HEK293 (cell line): ENCODE results near the gene TMC2.

Experiments
- CTCF ChIA-PET: fragments of 350-600 bp; formaldehyde crosslinking; extraction: SDS; loops from one replicate; lab custom pipeline; 2021; ENCODE audit warnings: antibody characterized with exemption; lab: Yijun Ruan, JAX
- POLR2A ChIA-PET: fragments of 300-600 bp; formaldehyde crosslinking; extraction: SDS; loops from one replicate; lab custom pipeline; 2020; ENCODE audit warnings: antibody characterized with exemption, inconsistent platforms; lab: Yijun Ruan, JAX
- H3K27ac ChIP-seq: fragments of 200-500 bp; sonication (Bioruptor generic); 2 replicates; pipeline ENCODE4 v1.5.1; 2014; ENCODE audit warnings: low read depth, low read length, control low read depth, inconsistent platforms; ENCODE audit errors: extremely low read depth
- H3K36me3 ChIP-seq, 2 experiments: fragments of 200-500 bp in 1 of 2; sonication (Bioruptor generic) in 1 of 2; 1 replicate in 1 of 2; 2 replicates in 1 of 2; pipeline ENCODE4 v1.5.1; 2014 to 2017; ENCODE audit warnings: inconsistent platforms in 2 of 2, low read length in 2 of 2; ENCODE audit not compliant: control insufficient read depth in 2 of 2, insufficient read depth in 1 of 2
- H3K4me1 ChIP-seq: fragments of 200-500 bp; sonication (Bioruptor generic); 2 replicates; pipeline ENCODE4 v1.5.1; 2014; ENCODE audit warnings: mild to moderate bottlenecking, low read length, inconsistent platforms; ENCODE audit not compliant: control insufficient read depth, insufficient read depth
- H3K4me3 ChIP-seq: 2 replicates; pipeline ENCODE4 v1.5.1; 2011; ENCODE audit warnings: low read depth, mild to moderate bottlenecking, control low read depth, low read length, moderate library complexity
- H3K9me3 ChIP-seq: fragments of 200-500 bp; sonication (Bioruptor generic); 2 replicates; pipeline ENCODE4 v1.5.1; 2014; ENCODE audit warnings: low read depth, low read length, inconsistent platforms; ENCODE audit not compliant: control insufficient read depth, insufficient read depth
- GLIS2 ChIP-seq: fragments of 450-650 bp; formaldehyde crosslinking; IDR thresholded peaks from 2 replicates; pipeline ENCODE4 v1.5.1; 2016; ENCODE audit warnings: missing biosample characterization, missing genetic modification characterization
- KLF7 ChIP-seq: fragments of 450-650 bp; formaldehyde crosslinking; IDR thresholded peaks from 2 replicates; pipeline ENCODE4 v1.5.1; 2016; ENCODE audit warnings: missing biosample characterization, missing genetic modification characterization, borderline replicate concordance
- SETDB1 ChIP-seq: IDR thresholded peaks from one replicate; pipeline ENCODE4 v1.6.1; 2017; ENCODE audit warnings: mild to moderate bottlenecking, low read length, moderate library complexity, mixed read lengths; ENCODE audit not compliant: insufficient read length
- YY2 ChIP-seq: fragments of 450-650 bp; formaldehyde crosslinking; IDR thresholded peaks from 2 replicates; pipeline ENCODE4 v1.5.1; 2016; ENCODE audit warnings: missing biosample characterization, missing genetic modification characterization
- ZFP41 ChIP-seq: fragments of 450-650 bp; formaldehyde crosslinking; IDR thresholded peaks from 2 replicates; pipeline ENCODE4 v1.5.1; 2016; ENCODE audit warnings: missing biosample characterization, missing genetic modification characterization, borderline replicate concordance
- ZNF133 ChIP-seq: fragments of 450-650 bp; formaldehyde crosslinking; IDR thresholded peaks from 2 replicates; pipeline ENCODE4 v1.5.1; 2016; ENCODE audit warnings: missing biosample characterization, missing genetic modification characterization
- ZNF221 ChIP-seq: fragments of 450-650 bp; formaldehyde crosslinking; IDR thresholded peaks from 2 replicates; pipeline ENCODE4 v1.5.1; 2017; ENCODE audit warnings: missing biosample characterization, missing genetic modification characterization, borderline replicate concordance
- ZNF23 ChIP-seq: fragments of 450-650 bp; formaldehyde crosslinking; IDR thresholded peaks from 2 replicates; pipeline ENCODE4 v1.5.1; 2016; ENCODE audit warnings: missing biosample characterization, missing genetic modification characterization, borderline replicate concordance
- ZNF239 ChIP-seq: fragments of 450-650 bp; formaldehyde crosslinking; IDR thresholded peaks from 2 replicates; pipeline ENCODE4 v1.5.1; 2016; ENCODE audit warnings: missing biosample characterization, missing genetic modification characterization
- ZNF266 ChIP-seq: fragments of 450-650 bp; formaldehyde crosslinking; IDR thresholded peaks from 2 replicates; pipeline ENCODE4 v1.5.1; 2016; ENCODE audit warnings: missing biosample characterization, missing genetic modification characterization, low read depth
- ZNF354C ChIP-seq: fragments of 450-650 bp; formaldehyde crosslinking; IDR thresholded peaks from 2 replicates; pipeline ENCODE4 v1.5.1; 2016; ENCODE audit warnings: missing biosample characterization, missing genetic modification characterization, low read depth, borderline replicate concordance
- ZNF366 ChIP-seq: fragments of 450-650 bp; formaldehyde crosslinking; conservative IDR thresholded peaks from 2 replicates; pipeline ENCODE4 v1.5.1; 2016; ENCODE audit warnings: missing biosample characterization, missing genetic modification characterization
- ZNF561 ChIP-seq: fragments of 450-650 bp; IDR thresholded peaks from 2 replicates; pipeline ENCODE4 v1.5.1; 2018; ENCODE audit warnings: missing biosample characterization, missing genetic modification characterization, borderline replicate concordance
- ZNF624 ChIP-seq: fragments of 450-650 bp; formaldehyde crosslinking; IDR thresholded peaks from 2 replicates; pipeline ENCODE4 v1.5.1; 2017; ENCODE audit warnings: missing biosample characterization, missing genetic modification characterization
- ZNF670 ChIP-seq: fragments of 450-650 bp; formaldehyde crosslinking; IDR thresholded peaks from 2 replicates; pipeline ENCODE4 v1.5.1; 2016; ENCODE audit warnings: missing biosample characterization, missing genetic modification characterization, low read depth
- ZNF701 ChIP-seq: fragments of 450-650 bp; formaldehyde crosslinking; IDR thresholded peaks from 2 replicates; pipeline ENCODE4 v1.5.1; 2016; ENCODE audit warnings: missing biosample characterization, missing genetic modification characterization
- ZNF76 ChIP-seq: fragments of 450-650 bp; formaldehyde crosslinking; IDR thresholded peaks from 2 replicates; pipeline ENCODE4; 2016; ENCODE audit warnings: low read depth, missing biosample characterization, missing genetic modification characterization, borderline replicate concordance
- ZNF837 ChIP-seq: fragments of 450-650 bp; formaldehyde crosslinking; IDR thresholded peaks from 2 replicates; pipeline ENCODE4 v1.5.1; 2016; ENCODE audit warnings: missing biosample characterization, missing genetic modification characterization
- TF ChIP-seq, protein P1 (sequence below): fragments of 450-650 bp; formaldehyde crosslinking; IDR thresholded peaks from 2 replicates; pipeline ENCODE4 v1.5.1; 2016; ENCODE audit warnings: missing biosample characterization, missing genetic modification characterization
- TF ChIP-seq, protein P2 (sequence below): fragments of 450-650 bp; formaldehyde crosslinking; IDR thresholded peaks from 2 replicates; pipeline ENCODE4 v1.5.1; 2016; ENCODE audit warnings: missing biosample characterization, missing genetic modification characterization

Gene TMC2

DNA sequence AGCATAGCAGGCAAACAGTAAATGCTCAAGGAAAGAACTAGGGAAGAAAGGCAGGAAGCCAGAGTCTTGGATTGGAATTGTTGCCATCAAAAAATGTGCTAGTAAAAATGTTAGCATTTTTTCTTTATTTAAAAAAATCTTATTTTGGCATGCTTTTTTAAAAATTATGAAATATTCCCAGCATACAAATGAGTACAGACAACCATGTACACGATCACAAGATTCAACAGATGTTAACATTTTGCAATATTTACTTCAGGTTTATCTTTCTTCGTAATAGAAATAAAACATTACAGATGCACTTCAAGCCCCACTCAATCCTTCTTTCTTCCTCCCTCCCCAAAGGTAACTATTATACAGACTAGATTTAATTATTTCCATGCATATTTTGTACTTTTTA lies 88.7 kb downstream of the TMC2 start (continued):
- TF ChIP-seq, protein P1, sequence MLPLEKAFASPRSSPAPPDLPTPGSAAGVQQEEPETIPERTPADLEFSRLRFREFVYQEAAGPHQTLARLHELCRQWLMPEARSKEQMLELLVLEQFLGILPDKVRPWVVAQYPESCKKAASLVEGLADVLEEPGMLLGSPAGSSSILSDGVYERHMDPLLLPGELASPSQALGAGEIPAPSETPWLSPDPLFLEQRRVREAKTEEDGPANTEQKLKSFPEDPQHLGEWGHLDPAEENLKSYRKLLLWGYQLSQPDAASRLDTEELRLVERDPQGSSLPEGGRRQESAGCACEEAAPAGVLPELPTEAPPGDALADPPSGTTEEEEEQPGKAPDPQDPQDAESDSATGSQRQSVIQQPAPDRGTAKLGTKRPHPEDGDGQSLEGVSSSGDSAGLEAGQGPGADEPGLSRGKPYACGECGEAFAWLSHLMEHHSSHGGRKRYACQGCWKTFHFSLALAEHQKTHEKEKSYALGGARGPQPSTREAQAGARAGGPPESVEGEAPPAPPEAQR (tag by site-specific recombination): no peak
- TF ChIP-seq ZNF561 (tag by site-specific recombination) (no peak), ZNF670 (tag by site-specific recombination) (no peak), ZFP41 (tag by site-specific recombination) (no peak)
- TF ChIP-seq, all 188 proteins: peak for 0

DNA sequence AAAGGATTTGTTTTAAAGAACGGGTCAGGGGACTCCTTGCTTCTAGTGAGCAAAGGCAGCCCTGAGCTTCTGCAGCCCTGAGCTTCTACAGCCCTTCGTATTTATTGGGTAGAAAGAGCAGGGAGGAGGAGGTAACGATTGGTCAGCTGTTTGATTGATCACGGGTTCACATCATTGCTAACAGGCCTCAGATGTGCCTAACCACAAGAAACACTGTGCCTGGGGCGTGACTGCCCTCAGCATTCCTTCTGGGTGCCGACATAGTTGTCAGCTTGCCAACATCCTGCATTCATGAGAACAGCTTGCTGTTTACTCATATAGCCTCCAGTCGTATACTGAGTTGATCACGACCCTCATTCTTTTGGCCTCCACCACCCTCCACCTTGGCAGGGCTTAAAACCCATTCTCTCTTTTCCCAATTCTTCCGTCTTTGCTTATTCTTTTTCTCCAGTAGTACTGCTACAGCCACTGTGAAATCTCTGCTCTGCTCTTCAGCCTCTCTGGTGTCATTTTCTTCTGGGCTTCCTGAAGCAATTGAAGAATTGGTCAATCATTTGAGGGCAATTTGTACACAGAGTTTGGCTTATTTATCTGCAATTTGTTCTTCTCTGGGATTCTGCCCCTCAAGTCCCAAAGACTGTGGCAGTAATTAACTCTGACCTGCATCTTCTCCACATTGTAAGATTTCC lies 90.6 kb downstream of the TMC2 start:
- ChIA-PET POLR2A (interaction anchor here (0.8 to 1.2 kb wide), 2 partner anchors 97 to 156 kb away, joined by 3 to 5 read pairs; partner anchors contain the start of gene SNRPB), CTCF (interaction anchor here (1.2 to 2.0 kb wide), 4 partner anchors 17 to 105 kb away, joined by 3 to 7 read pairs (median 4); no protein-coding TSS in a partner anchor)
- H3K36me3 ChIP-seq: no peaks in the 10 kb centered on the region
- TF ChIP-seq YY2 (tag by site-specific recombination): no peak
- no peak for TF ChIP-seq ZNF239 (tag by site-specific recombination)
- TF ChIP-seq ZNF76 (tag by site-specific recombination): no peak
- TF ChIP-seq ZNF701 (tag by site-specific recombination): no peak
- no peak for TF ChIP-seq ZNF354C
- TF ChIP-seq, protein P1 (tag by site-specific recombination): no peak
- no peak for TF ChIP-seq ZNF133 (tag by site-specific recombination)
- 0 out of 2 replicates have a peak, but pooled peaks have one; percentile 31 for TF ChIP-seq ZNF366 (tag by site-specific recombination)
- no peak for TF ChIP-seq KLF7 (tag by site-specific recombination)
- TF ChIP-seq, protein P2, sequence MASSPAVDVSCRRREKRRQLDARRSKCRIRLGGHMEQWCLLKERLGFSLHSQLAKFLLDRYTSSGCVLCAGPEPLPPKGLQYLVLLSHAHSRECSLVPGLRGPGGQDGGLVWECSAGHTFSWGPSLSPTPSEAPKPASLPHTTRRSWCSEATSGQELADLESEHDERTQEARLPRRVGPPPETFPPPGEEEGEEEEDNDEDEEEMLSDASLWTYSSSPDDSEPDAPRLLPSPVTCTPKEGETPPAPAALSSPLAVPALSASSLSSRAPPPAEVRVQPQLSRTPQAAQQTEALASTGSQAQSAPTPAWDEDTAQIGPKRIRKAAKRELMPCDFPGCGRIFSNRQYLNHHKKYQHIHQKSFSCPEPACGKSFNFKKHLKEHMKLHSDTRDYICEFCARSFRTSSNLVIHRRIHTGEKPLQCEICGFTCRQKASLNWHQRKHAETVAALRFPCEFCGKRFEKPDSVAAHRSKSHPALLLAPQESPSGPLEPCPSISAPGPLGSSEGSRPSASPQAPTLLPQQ: no peak
- no peak for TF ChIP-seq ZNF837 (tag by site-specific recombination)
- no peak for TF ChIP-seq ZNF23
- TF ChIP-seq GLIS2 (tag by site-specific recombination): no peak
- no peak for TF ChIP-seq ZNF221 (tag by site-specific recombination)
- peak; percentile 97 for TF ChIP-seq ZNF266
- peak; percentile 23 for TF ChIP-seq SETDB1
- H3K4me3 ChIP-seq: no peak overlapping the region
- no peak overlapping the region for H3K27ac ChIP-seq
- H3K4me1 ChIP-seq: no peaks in the 10 kb centered on the region
- H3K9me3 ChIP-seq: no peaks in the 10 kb centered on the region

DNA sequence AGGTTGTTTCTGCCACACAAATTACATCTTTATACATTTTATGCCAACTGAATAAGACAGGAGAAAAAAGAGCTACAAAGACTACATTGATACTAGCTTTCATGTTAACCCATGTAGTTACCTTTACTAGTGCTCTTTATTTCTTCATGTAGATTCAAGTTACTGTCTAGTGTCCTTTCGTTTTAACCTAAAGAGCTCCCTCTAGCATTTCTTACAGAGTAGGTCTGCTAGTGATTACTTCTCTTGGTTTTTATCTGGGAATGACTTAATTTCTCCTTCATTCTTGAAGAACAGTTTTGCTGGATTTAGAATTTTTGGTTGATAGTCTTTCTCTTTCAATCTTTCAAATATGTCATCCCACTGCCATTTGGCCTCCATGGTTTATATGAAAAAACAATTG lies 94.9 kb downstream of the TMC2 start:
- CTCF ChIA-PET: interaction anchor here (0.6 to 1.0 kb wide), 10 partner anchors 13 to 529 kb away, joined by 3 to 5 read pairs (median 4); no protein-coding TSS in a partner anchor
- Histone ChIP-seq H3K4me3 (no peak overlapping the region), H3K9me3 (no peaks in the 10 kb centered on the region), H3K27ac (no peak overlapping the region), H3K36me3 (no peaks in the 10 kb centered on the region), H3K4me1 (no peaks in the 10 kb centered on the region)
- POLR2A ChIA-PET: interaction anchor here (0.5 to 1.4 kb wide), 2 partner anchors 21 to 166 kb away, joined by 3 to 6 read pairs; partner anchors contain the start of gene NOP56
- TF ChIP-seq SETDB1: peak; percentile 57
- no peak for TF ChIP-seq ZNF624 (tag by site-specific recombination)
